Measurements from ENCODE around the gene LYRM4.

LYRM4 gene

GRCh38 chr6:5231289-5231688 is 29.5 kb downstream of the LYRM4 start:
- peaks cover 16% of the 10 kb centered on the region for H3K4me1 ChIP-seq (ENCODE audit: insufficient read depth, poor library complexity, severe bottlenecking)
- peak overlapping the region; percentile 58 for H3K27ac ChIP-seq (ENCODE audit: poor library complexity, severe bottlenecking)
- no peaks in the 10 kb centered on the region for H3K9me3 ChIP-seq (ENCODE audit: severe bottlenecking)
- TF ChIP-seq CTCF (IDR thresholded peaks at IDR 0.05; ENCODE audit: poor library complexity, severe bottlenecking), result no peak
- ATAC-seq (ENCODE audit: low read depth), result no peak
- no peaks in the 10 kb centered on the region for H3K27me3 ChIP-seq (ENCODE audit: insufficient read depth, poor library complexity, severe bottlenecking)
- DNase-seq (ENCODE audit: low spot score), result no peak
- H3K4me3 ChIP-seq (ENCODE audit: severe bottlenecking), result no peak overlapping the region
- H3K36me3 ChIP-seq (ENCODE audit: low read depth), result peaks cover 11% of the 10 kb centered on the region

GRCh38 chr6:5230081-5230480 is 30.7 kb downstream of the LYRM4 start:
- ATAC-seq (ENCODE audit: low read depth) (no peak), DNase-seq (ENCODE audit: low spot score) (no peak)
- no peak overlapping the region for H3K4me3 ChIP-seq (ENCODE audit: severe bottlenecking)
- no peaks in the 10 kb centered on the region for H3K9me3 ChIP-seq (ENCODE audit: severe bottlenecking)
- H3K27ac ChIP-seq (ENCODE audit: poor library complexity, severe bottlenecking), result peak overlapping the region; percentile 58
- H3K36me3 ChIP-seq (ENCODE audit: low read depth), result peaks cover under 1% of the 10 kb centered on the region
- H3K27me3 ChIP-seq (ENCODE audit: insufficient read depth, poor library complexity, severe bottlenecking), result no peaks in the 10 kb centered on the region
- no peak for TF ChIP-seq CTCF (IDR thresholded peaks at IDR 0.05; ENCODE audit: poor library complexity, severe bottlenecking)
- peaks cover 16% of the 10 kb centered on the region for H3K4me1 ChIP-seq (ENCODE audit: insufficient read depth, poor library complexity, severe bottlenecking)

GRCh38 chr6:5229356-5229755 is 31.4 kb downstream of the LYRM4 start:
- TF ChIP-seq CTCF (IDR thresholded peaks at IDR 0.05; ENCODE audit: poor library complexity, severe bottlenecking), result no peak

GRCh38 chr6:5223309-5223708 is 37.4 kb downstream of the LYRM4 start:
- ATAC-seq (ENCODE audit: low read depth), result no peak
- Histone ChIP-seq H3K27ac (ENCODE audit: poor library complexity, severe bottlenecking) (no peak overlapping the region), H3K9me3 (ENCODE audit: severe bottlenecking) (no peaks in the 10 kb centered on the region), H3K36me3 (ENCODE audit: low read depth) (0 out of 2 replicates have a peak, but pooled peaks cover 9% of the 10 kb centered on the region), H3K4me3 (ENCODE audit: severe bottlenecking) (no peak overlapping the region), H3K4me1 (ENCODE audit: insufficient read depth, poor library complexity, severe bottlenecking) (no peaks in the 10 kb centered on the region), H3K27me3 (ENCODE audit: insufficient read depth, poor library complexity, severe bottlenecking) (no peaks in the 10 kb centered on the region)
- no peak for DNase-seq (ENCODE audit: low spot score)
- no peak for TF ChIP-seq CTCF (IDR thresholded peaks at IDR 0.05; ENCODE audit: poor library complexity, severe bottlenecking)

More at GRCh38 chr6:5229356-5229755, 31.4 kb downstream of the LYRM4 start:
- Histone ChIP-seq H3K27me3 (ENCODE audit: insufficient read depth, poor library complexity, severe bottlenecking) (no peaks in the 10 kb centered on the region), H3K27ac (ENCODE audit: poor library complexity, severe bottlenecking) (no peak overlapping the region), H3K4me1 (ENCODE audit: insufficient read depth, poor library complexity, severe bottlenecking) (peaks cover 16% of the 10 kb centered on the region), H3K4me3 (ENCODE audit: severe bottlenecking) (no peak overlapping the region), H3K36me3 (ENCODE audit: low read depth) (no peaks in the 10 kb centered on the region), H3K9me3 (ENCODE audit: severe bottlenecking) (no peaks in the 10 kb centered on the region)
- DNase-seq (ENCODE audit: low spot score), result no peak
- ATAC-seq (ENCODE audit: low read depth), result no peak

GRCh38 chr6:5220443-5220842 is 40.3 kb downstream of the LYRM4 start:
- no peaks in the 10 kb centered on the region for H3K9me3 ChIP-seq (ENCODE audit: severe bottlenecking)
- no peak overlapping the region for H3K27ac ChIP-seq (ENCODE audit: poor library complexity, severe bottlenecking)
- no peaks in the 10 kb centered on the region for H3K4me1 ChIP-seq (ENCODE audit: insufficient read depth, poor library complexity, severe bottlenecking)
- no peak for TF ChIP-seq CTCF (IDR thresholded peaks at IDR 0.05; ENCODE audit: poor library complexity, severe bottlenecking)
- DNase-seq (ENCODE audit: low spot score) (no peak), ATAC-seq (ENCODE audit: low read depth) (no peak)
- no peaks in the 10 kb centered on the region for H3K27me3 ChIP-seq (ENCODE audit: insufficient read depth, poor library complexity, severe bottlenecking)
- H3K36me3 ChIP-seq (ENCODE audit: low read depth), result peaks cover 12% of the 10 kb centered on the region; the same call in 1 of the 2 replicates
- no peak overlapping the region for H3K4me3 ChIP-seq (ENCODE audit: severe bottlenecking)

Data from RWPE2 (cell line).